ENCODE data around the gene METTL5.

The METTL5 gene

GRCh38 chr2:169765523-169765922, 59.2 kb downstream of the METTL5 start:
- DNase-seq (ENCODE audit: extremely low read depth, insufficient read length), result no peak
- H3K4me3 ChIP-seq (replicated peaks; ENCODE audit: low read depth, low read length), result no peak overlapping the region
- H3K36me3 ChIP-seq (ENCODE audit: control insufficient read depth, insufficient read depth, low read length), result no peaks in the 10 kb centered on the region
- H3K27me3 ChIP-seq (replicated peaks; ENCODE audit: control insufficient read depth, insufficient read depth, low read length), result no peaks in the 10 kb centered on the region; the same call in 1 of the 2 replicates
- TF ChIP-seq CTCF (IDR thresholded peaks at IDR 0.05; ENCODE audit: insufficient read depth, low read length, poor library complexity, severe bottlenecking), result no peak

DNA sequence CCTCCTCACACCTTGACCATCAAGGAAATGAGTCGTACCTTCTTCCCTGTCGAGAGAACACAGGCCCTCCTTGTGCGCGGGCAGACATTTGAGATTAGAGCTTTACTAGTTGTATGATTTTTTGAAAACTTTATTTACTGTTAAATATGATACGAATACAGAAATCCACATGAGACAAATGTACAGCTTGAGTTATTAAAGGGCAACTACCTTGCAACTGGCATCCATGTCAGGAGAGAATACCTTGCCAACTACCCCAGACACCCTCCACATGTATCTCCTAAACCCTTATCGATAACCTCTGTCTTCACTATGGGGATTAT, 62.8 kb downstream of the METTL5 start:
- TF ChIP-seq CTCF (IDR thresholded peaks at IDR 0.05; ENCODE audit: insufficient read depth, low read length, poor library complexity, severe bottlenecking), result no peak
- DNase-seq (ENCODE audit: extremely low read depth, insufficient read length), result no peak
- no peaks in the 10 kb centered on the region for H3K36me3 ChIP-seq (ENCODE audit: control insufficient read depth, insufficient read depth, low read length)
- no peaks in the 10 kb centered on the region for H3K27me3 ChIP-seq (replicated peaks; ENCODE audit: control insufficient read depth, insufficient read depth, low read length)
- no peak overlapping the region for H3K4me3 ChIP-seq (replicated peaks; ENCODE audit: low read depth, low read length)

All from GM06990 (cell line).